EH (cell line): ENCODE data around the gene FAM184A.

ENCODE experiments used
- DNase-seq: peaks from one replicate; pipeline ENCODE4 v3.0.0-alpha.2; 2015; ENCODE audit warnings: low read depth

FAM184A gene

DNA sequence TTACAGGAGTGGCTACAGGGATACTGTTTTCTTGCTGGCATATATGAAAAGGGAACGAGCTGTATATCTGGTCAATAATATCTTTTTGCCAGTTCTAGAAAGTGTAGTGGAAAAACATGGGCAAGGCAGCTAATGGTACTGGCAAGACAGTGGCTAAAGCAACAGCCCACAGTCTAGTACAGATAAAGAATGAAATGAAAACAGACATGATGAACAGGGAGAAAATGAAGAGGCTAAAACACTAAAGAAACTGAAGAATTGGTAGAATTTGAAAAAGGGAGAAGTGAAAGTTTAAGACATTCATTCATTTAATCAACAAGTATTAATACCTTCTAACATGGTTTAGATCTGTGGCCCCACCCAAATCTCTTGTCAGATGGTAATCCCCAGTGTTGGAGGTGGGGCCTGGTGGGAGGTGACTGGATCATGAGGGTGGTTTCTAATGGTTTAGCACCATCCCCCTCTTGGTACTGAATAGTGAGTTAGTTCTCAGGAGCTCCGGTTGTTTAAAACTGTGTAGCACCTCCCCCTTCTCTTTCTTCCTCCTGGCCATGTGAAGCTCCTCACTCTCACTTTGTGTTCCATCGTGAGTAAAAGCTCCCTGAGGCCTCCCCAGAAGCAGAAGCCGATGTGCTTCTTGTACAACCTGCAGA lies 18.1 kb downstream of the FAM184A start:
- no peak for DNase-seq

GRCh38 chr6:119055069-119055468 lies 23.4 kb downstream of the FAM184A start:
- no peak for DNase-seq

GRCh38 chr6:119052987-119053386 lies 25.5 kb downstream of the FAM184A start:
- no peak for DNase-seq

GRCh38 chr6:119052292-119052889 lies 26.1 kb downstream of the FAM184A start:
- DNase-seq = no peak

DNA sequence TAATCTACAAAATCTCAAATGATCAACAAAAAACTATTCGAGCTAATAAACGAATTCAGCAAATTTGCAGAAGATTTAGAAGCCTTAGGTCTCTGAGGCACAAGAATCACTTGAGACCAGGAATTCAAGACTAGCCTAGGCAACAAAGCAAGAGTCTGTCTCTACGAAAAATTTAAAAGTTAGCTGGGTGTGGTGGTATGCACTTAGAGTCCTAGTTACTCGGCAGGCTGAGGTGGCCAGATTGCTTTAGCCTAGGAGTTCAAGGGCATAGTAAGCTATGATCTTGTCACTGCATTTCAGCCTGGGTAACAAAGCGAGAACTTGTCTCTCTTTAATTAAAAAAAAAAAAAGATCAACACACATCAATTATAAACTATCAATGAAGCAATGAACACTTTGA lies 34.2 kb downstream of the FAM184A start:
- DNase-seq = no peak

GRCh38 chr6:119043783-119044182 lies 34.7 kb downstream of the FAM184A start:
- no peak for DNase-seq

GRCh38 chr6:119043265-119043664 lies 35.2 kb downstream of the FAM184A start:
- no peak for DNase-seq

DNA sequence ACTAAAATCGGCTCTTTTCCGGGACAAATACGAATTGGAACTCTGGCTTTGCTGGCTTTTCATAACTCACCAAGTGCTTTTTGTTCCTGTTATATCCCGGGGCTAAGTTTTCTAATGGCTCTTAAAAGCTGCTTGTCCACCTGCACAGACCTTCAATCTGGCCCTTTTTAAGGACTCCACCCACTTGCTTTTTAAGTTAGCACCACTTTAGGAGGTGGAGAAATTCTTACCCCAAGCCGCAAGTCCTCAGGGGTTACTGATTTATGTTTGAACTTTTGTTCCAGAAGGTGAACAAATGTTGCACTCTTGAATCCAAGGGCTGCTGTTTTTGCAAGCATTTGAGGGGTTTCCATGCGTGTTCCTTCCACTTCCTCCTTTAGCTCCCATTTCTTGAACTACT lies 37.8 kb downstream of the FAM184A start:
- no peak for DNase-seq

- no peak for DNase-seq
Observed at GRCh38 chr6:119040229-119040628, 38.2 kb downstream of the FAM184A start.

GRCh38 chr6:119037941-119038623 lies 40.4 kb downstream of the FAM184A start:
- DNase-seq = no peak

DNA sequence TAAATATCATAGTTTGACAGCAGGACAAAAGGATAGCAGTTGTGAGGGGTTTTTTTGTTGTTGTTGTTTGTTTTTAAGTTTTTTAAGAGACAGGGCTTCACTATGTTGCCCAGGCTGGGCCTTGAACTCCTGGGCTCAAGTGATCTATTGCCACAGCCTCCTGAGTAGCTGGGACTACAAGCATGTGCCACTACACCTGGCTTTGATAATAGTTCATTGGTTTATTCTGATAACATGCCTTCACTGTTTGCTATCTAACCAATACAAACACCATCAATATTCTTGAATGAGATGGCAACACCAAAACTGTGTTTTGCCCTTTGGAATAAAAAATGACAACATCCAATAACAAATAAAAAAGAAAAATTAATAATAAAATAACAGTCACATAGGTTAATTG lies 41.2 kb downstream of the FAM184A start:
- no peak for DNase-seq

DNA sequence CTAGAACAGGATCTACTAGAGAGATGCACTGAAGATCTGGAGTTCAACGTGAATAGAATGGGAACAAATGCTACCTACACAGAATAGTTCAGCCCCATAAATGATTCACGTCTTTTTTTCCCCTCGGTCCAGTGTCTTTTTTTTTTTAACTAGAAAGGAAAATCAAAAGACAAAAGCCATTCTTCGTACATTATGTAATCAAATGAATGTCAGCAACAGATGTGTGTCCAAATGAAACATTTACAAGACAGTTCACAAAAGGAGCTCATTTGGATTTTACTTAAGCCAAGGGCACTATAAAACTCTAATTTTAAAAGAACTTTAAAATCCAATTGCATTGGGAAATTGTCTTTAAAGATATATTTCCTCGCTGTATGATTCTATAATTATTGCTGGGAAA lies 42.4 kb downstream of the FAM184A start:
- no peak for DNase-seq

DNA sequence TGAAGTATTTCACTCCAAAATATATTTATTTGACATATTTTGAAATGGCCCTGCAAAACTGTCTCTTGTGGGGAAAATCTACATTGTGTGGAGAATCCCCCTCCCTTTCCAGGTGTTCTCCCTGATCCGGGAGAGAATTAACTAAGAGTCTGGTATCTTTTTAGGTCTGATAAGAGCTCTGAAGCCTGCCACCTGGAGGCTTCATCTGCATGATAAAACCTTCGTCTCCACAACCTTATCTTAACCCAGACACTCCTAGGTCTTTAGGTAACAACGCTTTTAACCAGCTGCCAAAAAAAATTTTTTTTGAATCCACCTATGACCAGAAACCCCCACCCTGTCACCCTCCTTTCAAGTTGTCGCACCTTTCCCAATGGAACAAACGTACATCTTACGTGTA lies 43.0 kb downstream of the FAM184A start:
- no peak for DNase-seq

DNA sequence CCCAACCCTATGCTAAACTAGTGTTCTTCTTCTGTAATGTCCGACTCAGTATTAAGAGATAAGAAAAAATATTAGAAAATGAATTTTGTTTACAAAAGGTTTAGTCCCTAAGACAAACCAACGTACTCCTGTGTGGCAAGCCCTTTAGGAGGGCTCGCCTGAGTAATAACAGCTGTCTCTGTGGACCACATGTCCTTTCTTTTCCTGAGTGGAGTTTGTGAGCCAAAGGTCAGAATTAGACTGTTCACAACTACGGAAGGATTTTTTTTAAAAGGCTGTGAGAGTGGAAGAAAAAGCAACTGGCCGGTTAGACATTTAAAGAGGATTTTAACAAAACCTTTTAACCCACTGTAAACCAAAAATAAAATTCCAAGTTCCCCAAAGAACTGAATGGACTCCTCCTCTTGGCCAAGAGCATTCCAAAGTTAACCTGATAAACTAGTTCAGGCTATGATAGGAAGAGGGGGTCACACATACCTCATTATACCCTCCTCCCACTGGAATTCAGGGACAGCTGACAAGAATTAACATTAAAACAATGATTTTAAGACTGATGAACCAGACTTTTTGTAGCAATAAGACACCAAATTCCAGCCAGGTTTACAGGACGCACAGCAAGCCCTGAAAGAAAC lies 43.5 kb downstream of the FAM184A start:
- no peak for DNase-seq

GRCh38 chr6:119032428-119032827 lies 46.0 kb downstream of the FAM184A start:
- DNase-seq = no peak

DNA sequence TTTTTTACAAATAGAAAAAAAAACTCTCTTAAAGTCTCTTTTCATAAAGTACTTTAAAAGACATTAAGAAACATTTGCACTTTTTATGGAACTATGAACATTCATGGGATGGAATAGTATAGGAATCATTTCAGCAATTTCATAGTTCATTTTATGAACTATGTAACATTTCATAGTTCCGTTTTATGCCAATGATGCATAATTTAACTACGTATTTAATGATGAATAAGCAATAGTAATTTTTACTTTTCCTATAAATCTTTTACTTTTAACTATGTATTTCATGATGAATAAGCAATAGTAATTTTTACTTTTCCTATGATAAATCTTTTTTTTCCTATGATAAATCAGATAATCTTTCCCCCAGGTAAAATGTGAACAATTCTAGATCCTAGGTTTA lies 47.7 kb downstream of the FAM184A start:
- DNase-seq = no peak

DNA sequence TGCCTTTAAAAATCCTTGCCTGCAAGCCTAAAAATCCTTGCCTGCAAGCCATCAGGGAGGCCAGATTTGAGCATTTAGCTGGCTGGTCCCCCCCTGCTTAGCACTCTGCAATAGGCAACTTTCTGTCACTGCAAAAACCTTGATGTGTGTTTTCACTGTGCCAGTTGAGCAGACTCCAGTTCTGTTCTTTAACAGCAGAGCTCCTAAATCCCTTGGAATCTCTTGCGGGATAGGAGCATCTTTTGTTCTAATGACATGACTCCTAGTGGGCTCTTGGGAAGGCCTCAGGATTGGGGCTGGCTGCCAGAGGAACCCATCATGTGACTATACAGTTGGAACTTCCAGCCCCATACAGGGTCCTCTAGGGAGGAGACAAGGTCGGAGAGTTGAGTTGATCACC lies 50.4 kb downstream of the FAM184A start:
- DNase-seq = no peak

- DNase-seq = no peak
Observed at GRCh38 chr6:119027465-119027864, 51.0 kb downstream of the FAM184A start.

DNA sequence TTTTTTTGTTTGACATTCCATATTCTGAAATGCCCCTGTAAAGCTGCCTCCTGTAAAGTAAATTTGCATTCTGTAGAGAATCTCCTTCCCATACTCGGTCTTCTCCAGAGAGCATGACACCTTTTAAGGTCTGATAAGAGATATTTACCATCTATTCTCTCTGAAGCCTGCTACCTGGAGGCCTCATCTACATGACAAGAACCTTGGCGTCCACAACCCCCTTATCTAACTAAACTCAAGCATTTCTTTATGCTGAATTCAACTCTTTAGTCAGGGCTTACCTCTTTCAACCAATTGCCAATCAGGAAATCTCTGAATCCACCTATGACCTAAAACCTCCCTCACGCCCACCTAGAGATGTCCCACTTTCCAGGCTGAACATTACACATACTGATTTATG lies 51.6 kb downstream of the FAM184A start:
- DNase-seq = no peak

DNA sequence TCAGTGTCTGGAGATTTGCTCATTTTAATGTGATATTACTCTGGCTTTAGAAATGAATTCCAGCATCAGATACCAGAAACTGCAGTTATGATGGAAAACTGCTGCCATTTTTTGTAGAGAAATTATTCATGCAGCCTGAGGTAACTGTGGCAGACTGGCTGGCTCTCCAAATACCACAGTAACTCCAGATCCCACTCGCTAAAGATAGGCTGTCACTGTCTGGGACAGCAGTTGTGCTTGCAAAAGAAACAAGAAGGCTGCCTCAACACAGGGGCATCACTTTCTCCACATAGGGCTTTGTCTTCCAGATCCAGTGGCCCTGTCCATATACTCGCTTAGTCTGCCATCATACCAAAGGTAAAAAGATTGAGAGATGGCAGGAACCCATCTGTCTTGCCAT lies 52.7 kb downstream of the FAM184A start:
- no peak for DNase-seq

DNA sequence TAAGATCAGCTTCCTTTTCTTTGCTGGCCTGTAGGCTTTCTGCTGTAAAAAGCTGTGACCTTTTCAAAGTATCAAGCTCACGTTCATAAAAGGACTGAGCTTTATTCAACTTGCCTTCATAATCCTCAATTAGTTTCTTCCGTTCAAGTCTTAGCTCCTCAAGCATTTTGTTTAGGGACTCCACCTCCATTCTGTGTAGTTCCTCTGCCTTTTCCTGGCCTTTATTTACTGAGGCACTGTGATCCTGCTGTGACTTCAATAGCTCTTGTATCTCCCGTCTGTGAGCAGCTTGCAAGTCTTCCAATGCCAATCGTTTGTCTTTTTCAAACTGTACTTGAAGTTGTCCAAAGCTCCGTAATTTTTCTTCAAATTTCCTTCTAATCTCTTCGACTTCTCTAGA lies 54.4 kb downstream of the FAM184A start:
- DNase-seq = no peak

DNA sequence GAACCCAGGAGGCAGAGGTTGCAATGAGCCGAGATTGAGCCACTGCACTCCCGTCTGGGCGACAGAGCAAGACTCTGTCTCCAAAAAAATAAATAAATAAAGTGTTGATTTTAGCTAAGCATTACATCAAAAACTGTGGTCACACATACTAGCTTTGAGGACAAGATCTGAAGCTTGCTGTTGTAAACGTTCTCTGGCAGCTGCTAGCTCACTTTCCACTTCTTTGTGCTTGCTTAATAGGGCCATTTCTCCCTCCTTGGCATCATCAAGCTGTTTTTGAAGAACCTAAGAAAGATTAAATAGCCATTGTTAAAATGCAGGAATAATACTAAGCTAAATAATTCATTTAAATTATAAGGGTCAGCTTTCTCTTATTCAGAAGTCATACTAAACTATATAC lies 55.7 kb downstream of the FAM184A start:
- DNase-seq = no peak
